ENCODE measurements around the gene ZNG1F.
"Not testable (repeated sequence)": the region's sequence is repeated elsewhere in the genome, so short reads cannot be mapped to it uniquely, and the experiment has no call there.

GRCh38 chr9:41120696-41121095 is 68.4 kb downstream of the ZNG1F start:
- not testable (repeated sequence) for TF ChIP-seq CTCF (IDR thresholded peaks at IDR 0.05; ENCODE audit: low read depth, low read length, poor library complexity, severe bottlenecking); EZH2phosphoT487 (IDR thresholded peaks at IDR 0.05; ENCODE audit: borderline replicate concordance, low read length)

Data from DOHH2 (cell line).